Measurements from ENCODE around the gene MARVELD2.

GRCh38 chr5:69485471-69485870 is 70.6 kb downstream of the MARVELD2 start:
- TF ChIP-seq HDAC1 (IDR thresholded peaks at IDR 0.05) (no peak), CTCF (IDR thresholded peaks at IDR 0.05 in 2 of 3, conservative IDR thresholded peaks at IDR 0.05 in 1 of 3; ENCODE audit: insufficient read depth in 2 of 3, low read depth in 1 of 3, low read length in 3 of 3) (no peak)

Data from K562 (cell line).